Testis (tissue), 2 donors: ENCODE measurements around the gene DCHS2.

Source experiments
- POLR2A ChIP-seq: fragments of 450-650 bp; IDR thresholded peaks from one replicate; pipeline ENCODE4 v1.6.1; 2017; ENCODE audit warnings: antibody characterized with exemption, mild to moderate bottlenecking, moderate library complexity
- TF ChIP-seq, protein P1 (sequence below), 3 experiments: fragments of 450-650 bp in 2 of 3; fragments of 200-600 bp in 1 of 3; sonication (generic) in 1 of 3; IDR thresholded peaks; one replicate each; pipeline ENCODE4 v1.5.1; 2016 to 2019; ENCODE audit warnings: antibody characterized with exemption in 3 of 3, mild to moderate bottlenecking in 2 of 3, moderate library complexity in 1 of 3

DNA sequence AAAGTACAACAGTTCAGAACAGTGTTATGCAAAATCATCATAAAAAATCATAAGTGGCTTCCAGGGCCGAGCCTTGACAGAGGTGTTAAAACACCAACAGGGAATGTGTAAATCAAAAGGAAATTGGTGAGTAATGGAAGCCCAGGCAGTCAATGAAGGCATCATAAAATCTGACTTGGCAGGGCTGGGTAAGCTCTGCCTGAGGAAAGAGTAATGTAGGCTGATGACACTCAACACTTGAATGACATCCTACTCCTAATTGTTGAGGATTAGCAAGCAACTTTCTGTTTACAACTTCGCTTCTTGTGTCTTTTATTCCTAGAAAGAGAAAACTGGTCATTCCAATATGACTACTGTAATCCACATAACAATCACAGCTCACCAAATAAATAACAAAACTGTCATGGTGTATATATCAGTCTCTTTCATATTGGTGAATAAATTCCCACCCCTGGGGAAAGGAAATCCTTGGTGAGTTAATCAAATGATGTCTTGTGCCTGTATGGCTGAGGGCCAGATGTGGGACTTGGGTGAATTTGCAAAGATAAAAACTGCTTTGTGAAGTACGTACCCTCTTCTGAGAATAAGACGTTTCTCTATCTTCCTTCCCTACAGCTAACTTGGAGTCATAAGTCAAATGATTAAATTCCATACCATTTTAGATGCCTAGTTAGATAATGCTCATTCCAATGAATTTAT, 196.8 kb downstream of the DCHS2 start:
- TF ChIP-seq, protein P1, sequence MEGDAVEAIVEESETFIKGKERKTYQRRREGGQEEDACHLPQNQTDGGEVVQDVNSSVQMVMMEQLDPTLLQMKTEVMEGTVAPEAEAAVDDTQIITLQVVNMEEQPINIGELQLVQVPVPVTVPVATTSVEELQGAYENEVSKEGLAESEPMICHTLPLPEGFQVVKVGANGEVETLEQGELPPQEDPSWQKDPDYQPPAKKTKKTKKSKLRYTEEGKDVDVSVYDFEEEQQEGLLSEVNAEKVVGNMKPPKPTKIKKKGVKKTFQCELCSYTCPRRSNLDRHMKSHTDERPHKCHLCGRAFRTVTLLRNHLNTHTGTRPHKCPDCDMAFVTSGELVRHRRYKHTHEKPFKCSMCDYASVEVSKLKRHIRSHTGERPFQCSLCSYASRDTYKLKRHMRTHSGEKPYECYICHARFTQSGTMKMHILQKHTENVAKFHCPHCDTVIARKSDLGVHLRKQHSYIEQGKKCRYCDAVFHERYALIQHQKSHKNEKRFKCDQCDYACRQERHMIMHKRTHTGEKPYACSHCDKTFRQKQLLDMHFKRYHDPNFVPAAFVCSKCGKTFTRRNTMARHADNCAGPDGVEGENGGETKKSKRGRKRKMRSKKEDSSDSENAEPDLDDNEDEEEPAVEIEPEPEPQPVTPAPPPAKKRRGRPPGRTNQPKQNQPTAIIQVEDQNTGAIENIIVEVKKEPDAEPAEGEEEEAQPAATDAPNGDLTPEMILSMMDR (IDR thresholded peaks at IDR 0.05), result no peak
- TF ChIP-seq POLR2A, result no peak
